ENCODE results near the gene GAB4.

DNA sequence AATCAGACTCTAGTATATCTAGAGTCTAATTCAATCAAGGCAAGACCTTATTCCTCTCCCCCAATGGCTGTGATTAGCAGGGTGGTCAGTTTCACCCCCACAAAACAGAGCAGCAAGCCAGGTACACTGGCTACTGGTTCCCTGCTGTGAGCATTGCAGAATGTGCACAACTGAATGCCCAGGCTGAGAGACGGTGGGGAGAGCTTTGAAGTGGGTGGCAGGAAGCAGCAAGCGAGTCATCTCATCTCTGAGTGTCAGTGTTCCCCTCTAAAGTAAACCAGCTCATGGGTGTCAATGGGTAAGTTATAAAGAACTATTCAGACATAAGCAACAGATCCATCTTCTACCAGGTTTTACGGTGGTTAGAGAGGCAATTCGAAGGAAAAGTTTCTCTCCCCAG, 37.6 kb downstream of the GAB4 start:
- TF ChIP-seq EP300 (IDR thresholded peaks at IDR 0.05; ENCODE audit: borderline replicate concordance in 1 of 2, low read depth in 2 of 2, low read length in 2 of 2) (no peak), JUND (IDR thresholded peaks at IDR 0.05; ENCODE audit: low read length) (no peak), YY1 (IDR thresholded peaks at IDR 0.05; ENCODE audit: low read depth, low read length) (no peak), ZNF274 (IDR thresholded peaks at IDR 0.05; ENCODE audit: borderline replicate concordance, extremely low read depth, low read length) (no peak), POLR2A (IDR thresholded peaks at IDR 0.05; ENCODE audit: control extremely low read depth in 1 of 2, low read depth in 2 of 2, low read length in 2 of 2) (no peak), RNF2 (IDR thresholded peaks at IDR 0.05; ENCODE audit: borderline replicate concordance, low read depth, low read length, missing control alignments, poor library complexity, severe bottlenecking) (no peak), CEBPB (IDR thresholded peaks at IDR 0.05; ENCODE audit: low read depth, low read length) (no peak), GABPA (IDR thresholded peaks at IDR 0.05; ENCODE audit: borderline replicate concordance, insufficient read depth, low read length) (no peak), EZH2 (IDR thresholded peaks at IDR 0.05; ENCODE audit: low read depth, low read length, severe bottlenecking) (no peak), SIN3A (conservative IDR thresholded peaks at IDR 0.05 in 1 of 2, IDR thresholded peaks at IDR 0.05 in 1 of 2; ENCODE audit: low read depth in 1 of 2, low read length in 2 of 2) (no peak), FOSL1 (IDR thresholded peaks at IDR 0.05; ENCODE audit: insufficient read depth, low read depth, low read length) (no peak)
- TF ChIP-seq, protein P1, sequence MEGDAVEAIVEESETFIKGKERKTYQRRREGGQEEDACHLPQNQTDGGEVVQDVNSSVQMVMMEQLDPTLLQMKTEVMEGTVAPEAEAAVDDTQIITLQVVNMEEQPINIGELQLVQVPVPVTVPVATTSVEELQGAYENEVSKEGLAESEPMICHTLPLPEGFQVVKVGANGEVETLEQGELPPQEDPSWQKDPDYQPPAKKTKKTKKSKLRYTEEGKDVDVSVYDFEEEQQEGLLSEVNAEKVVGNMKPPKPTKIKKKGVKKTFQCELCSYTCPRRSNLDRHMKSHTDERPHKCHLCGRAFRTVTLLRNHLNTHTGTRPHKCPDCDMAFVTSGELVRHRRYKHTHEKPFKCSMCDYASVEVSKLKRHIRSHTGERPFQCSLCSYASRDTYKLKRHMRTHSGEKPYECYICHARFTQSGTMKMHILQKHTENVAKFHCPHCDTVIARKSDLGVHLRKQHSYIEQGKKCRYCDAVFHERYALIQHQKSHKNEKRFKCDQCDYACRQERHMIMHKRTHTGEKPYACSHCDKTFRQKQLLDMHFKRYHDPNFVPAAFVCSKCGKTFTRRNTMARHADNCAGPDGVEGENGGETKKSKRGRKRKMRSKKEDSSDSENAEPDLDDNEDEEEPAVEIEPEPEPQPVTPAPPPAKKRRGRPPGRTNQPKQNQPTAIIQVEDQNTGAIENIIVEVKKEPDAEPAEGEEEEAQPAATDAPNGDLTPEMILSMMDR (IDR thresholded peaks at IDR 0.05; ENCODE audit: control extremely low read depth in 1 of 3, insufficient read depth in 1 of 3, low read depth in 1 of 3, low read length in 3 of 3): no peak
- TF ChIP-seq, protein P2, sequence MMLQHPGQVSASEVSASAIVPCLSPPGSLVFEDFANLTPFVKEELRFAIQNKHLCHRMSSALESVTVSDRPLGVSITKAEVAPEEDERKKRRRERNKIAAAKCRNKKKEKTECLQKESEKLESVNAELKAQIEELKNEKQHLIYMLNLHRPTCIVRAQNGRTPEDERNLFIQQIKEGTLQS (IDR thresholded peaks at IDR 0.05; ENCODE audit: insufficient read depth, low read depth, low read length): no peak

Measured in H1 (cell line).